A549 (cell line): ENCODE measurements around the gene TDO2.

Source experiments
- CHD2 ChIP-seq: fragments of 150-350 bp; IDR thresholded peaks from 2 replicates; pipeline ENCODE4 v1.6.1; 2014; ENCODE audit warnings: low read length; ENCODE audit not compliant: partially characterized antibody
- CTCF ChIP-seq: fragments of >200 bp; sonication (Bioruptor Twin); formaldehyde crosslinking; IDR thresholded peaks from 3 replicates; pipeline ENCODE4 v1.5.1; 2016

GRCh38 chr4:155961575-155961974 lies 58.1 kb downstream of the TDO2 start:
- TF ChIP-seq CTCF (no peak), CHD2 (no peak)
